ENCODE data around the gene RAD51B.

- TF ChIP-seq CTCF (conservative IDR thresholded peaks at IDR 0.05; ENCODE audit: low read depth, low read length) = peak; percentile 36; the same call in 1 of the 2 replicates
- TF ChIP-seq EZH2 (IDR thresholded peaks at IDR 0.05; ENCODE audit: borderline replicate concordance, low read depth, low read length, poor library complexity, severe bottlenecking) = no peak
These were observed 589.1 kb downstream of the RAD51B start for GRCh38 chr14:68408680-68409079.

Measured in A673 (cell line).